Mesenchymal stem cell (in vitro differentiated cells and primary cell): ENCODE data around the gene PKP4. TPM values are rescaled to one million over a fixed set of nuclear protein-coding genes. Genes with fewer than 3 reads are reported as not detected.

Experiments used
- DNase-seq: peaks from one replicate; pipeline ENCODE4 v3.0.0-alpha.2; 2013
- H2AFZ ChIP-seq: one replicate; pipeline ENCODE4 v1.6.1; 2013; ENCODE audit warnings: low read depth, mild to moderate bottlenecking, control low read depth, inconsistent platforms, low read length, moderate library complexity
- H2AK5ac ChIP-seq: 2 replicates; pipeline ENCODE4 v1.6.1; 2013; ENCODE audit warnings: low read length, moderate library complexity, mild to moderate bottlenecking, inconsistent platforms; ENCODE audit not compliant: severe bottlenecking
- H2BK120ac ChIP-seq: one replicate; pipeline ENCODE4 v1.6.1; 2013; ENCODE audit warnings: low read depth, mild to moderate bottlenecking, inconsistent platforms, low read length, moderate library complexity
- H2BK12ac ChIP-seq, 2 experiments: one replicate each; pipeline ENCODE4 v1.6.1; 2013; ENCODE audit warnings: inconsistent platforms in 2 of 2, low read length in 2 of 2, mild to moderate bottlenecking in 2 of 2, moderate library complexity in 2 of 2, control low read depth in 1 of 2
- H2BK15ac ChIP-seq: one replicate; pipeline ENCODE4 v1.6.1; 2013; ENCODE audit warnings: mild to moderate bottlenecking, low read depth, inconsistent platforms; ENCODE audit not compliant: poor library complexity, severe bottlenecking
- H2BK5ac ChIP-seq: 2 replicates; pipeline ENCODE4 v1.6.1; 2013; ENCODE audit warnings: low read depth, mild to moderate bottlenecking, low read length, control low read depth, inconsistent platforms; ENCODE audit not compliant: poor library complexity, severe bottlenecking
- H3K14ac ChIP-seq, 2 experiments: one replicate each; pipeline ENCODE4 v1.6.1; 2013; ENCODE audit warnings: inconsistent platforms in 2 of 2, low read length in 2 of 2, control low read depth in 1 of 2, mild to moderate bottlenecking in 1 of 2, moderate library complexity in 1 of 2
- H3K18ac ChIP-seq, 2 experiments: one replicate each; pipeline ENCODE4 v1.6.1; 2013; ENCODE audit warnings: inconsistent platforms in 2 of 2, low read length in 2 of 2, control low read depth in 1 of 2, low read depth in 1 of 2, mild to moderate bottlenecking in 1 of 2
- H3K23ac ChIP-seq, 2 experiments: one replicate each; pipeline ENCODE4 v1.6.1; 2013; ENCODE audit warnings: inconsistent platforms in 2 of 2, low read length in 2 of 2, mild to moderate bottlenecking in 2 of 2, moderate library complexity in 2 of 2, control low read depth in 1 of 2
- H3K27ac ChIP-seq: 2 replicates; pipeline ENCODE4 v1.5.1; 2013; ENCODE audit warnings: mild to moderate bottlenecking, moderate library complexity, low read length, control low read depth, inconsistent platforms; ENCODE audit not compliant: poor library complexity, severe bottlenecking
- H3K27me3 ChIP-seq, 2 experiments: 2 replicates each; pipeline versions ENCODE4 v1.6.1 to v1.7.0; 2013; ENCODE audit warnings: low read length in 2 of 2, mild to moderate bottlenecking in 2 of 2, moderate library complexity in 2 of 2, control low read depth in 1 of 2, inconsistent platforms in 1 of 2; ENCODE audit not compliant: control insufficient read depth in 1 of 2, insufficient read depth in 1 of 2
- H3K36me3 ChIP-seq, 2 experiments: 2 replicates each; pipeline versions ENCODE4 v1.6.1 to v1.7.0; 2013; ENCODE audit warnings: low read length in 2 of 2, control low read depth in 1 of 2, inconsistent platforms in 1 of 2, low read depth in 1 of 2, mild to moderate bottlenecking in 1 of 2; ENCODE audit not compliant: insufficient read depth in 2 of 2, control insufficient read depth in 1 of 2
- H3K4ac ChIP-seq, 2 experiments: one replicate each; pipeline ENCODE4 v1.6.1; 2013; ENCODE audit warnings: inconsistent platforms in 2 of 2, low read length in 2 of 2, mild to moderate bottlenecking in 2 of 2, moderate library complexity in 2 of 2, control low read depth in 1 of 2, low read depth in 1 of 2
- H3K4me1 ChIP-seq: 2 replicates; pipeline ENCODE4 v1.6.1; 2013; ENCODE audit warnings: low read depth, low read length, control low read depth; ENCODE audit not compliant: control insufficient read depth, insufficient read depth
- H3K4me2 ChIP-seq: 2 replicates; pipeline ENCODE4 v1.6.1; 2013; ENCODE audit warnings: low read length, mild to moderate bottlenecking, inconsistent platforms; ENCODE audit not compliant: poor library complexity, severe bottlenecking
- H3K4me3 ChIP-seq, 2 experiments: 2 replicates each; pipeline versions ENCODE4 v1.5.1 to v1.7.0; 2013; ENCODE audit warnings: low read length in 2 of 2, mild to moderate bottlenecking in 2 of 2, control low read depth in 1 of 2, low read depth in 1 of 2; ENCODE audit not compliant: insufficient read depth in 1 of 2
- H3K79me1 ChIP-seq: replicated peaks from 2 replicates; pipeline ENCODE4 v1.6.1; 2013; ENCODE audit warnings: mild to moderate bottlenecking, control low read depth, low read length, inconsistent platforms; ENCODE audit not compliant: poor library complexity, severe bottlenecking
- H3K9ac ChIP-seq: 2 replicates; pipeline ENCODE4 v1.7.0; 2013; ENCODE audit warnings: mild to moderate bottlenecking, low read length, moderate library complexity
- H3K9me3 ChIP-seq: 2 replicates; pipeline ENCODE4 v1.7.0; 2013; ENCODE audit warnings: mild to moderate bottlenecking, low read length; ENCODE audit not compliant: control insufficient read depth
- H4K8ac ChIP-seq: one replicate; pipeline ENCODE4 v1.6.1; 2013; ENCODE audit warnings: inconsistent platforms, mild to moderate bottlenecking, low read length, moderate library complexity
- H4K91ac ChIP-seq: one replicate; pipeline ENCODE4 v1.6.1; 2013; ENCODE audit warnings: mild to moderate bottlenecking, low read length, inconsistent platforms
- WGBS: methylation state at CpG from one replicate; pipeline ENCODE4 v1.1.7; 2013; ENCODE audit warnings: mixed read lengths; 5-methylcytosine and 5-hydroxymethylcytosine counted together
- polyA plus RNA-seq, 2 experiments: library from polyadenylated mRNA; stranded (reverse); fragments of 200-250 nt; gene quantifications; one replicate each; pipeline ENCODE4 v1.2.3, GENCODE V29; 2013

PKP4 gene, protein sequence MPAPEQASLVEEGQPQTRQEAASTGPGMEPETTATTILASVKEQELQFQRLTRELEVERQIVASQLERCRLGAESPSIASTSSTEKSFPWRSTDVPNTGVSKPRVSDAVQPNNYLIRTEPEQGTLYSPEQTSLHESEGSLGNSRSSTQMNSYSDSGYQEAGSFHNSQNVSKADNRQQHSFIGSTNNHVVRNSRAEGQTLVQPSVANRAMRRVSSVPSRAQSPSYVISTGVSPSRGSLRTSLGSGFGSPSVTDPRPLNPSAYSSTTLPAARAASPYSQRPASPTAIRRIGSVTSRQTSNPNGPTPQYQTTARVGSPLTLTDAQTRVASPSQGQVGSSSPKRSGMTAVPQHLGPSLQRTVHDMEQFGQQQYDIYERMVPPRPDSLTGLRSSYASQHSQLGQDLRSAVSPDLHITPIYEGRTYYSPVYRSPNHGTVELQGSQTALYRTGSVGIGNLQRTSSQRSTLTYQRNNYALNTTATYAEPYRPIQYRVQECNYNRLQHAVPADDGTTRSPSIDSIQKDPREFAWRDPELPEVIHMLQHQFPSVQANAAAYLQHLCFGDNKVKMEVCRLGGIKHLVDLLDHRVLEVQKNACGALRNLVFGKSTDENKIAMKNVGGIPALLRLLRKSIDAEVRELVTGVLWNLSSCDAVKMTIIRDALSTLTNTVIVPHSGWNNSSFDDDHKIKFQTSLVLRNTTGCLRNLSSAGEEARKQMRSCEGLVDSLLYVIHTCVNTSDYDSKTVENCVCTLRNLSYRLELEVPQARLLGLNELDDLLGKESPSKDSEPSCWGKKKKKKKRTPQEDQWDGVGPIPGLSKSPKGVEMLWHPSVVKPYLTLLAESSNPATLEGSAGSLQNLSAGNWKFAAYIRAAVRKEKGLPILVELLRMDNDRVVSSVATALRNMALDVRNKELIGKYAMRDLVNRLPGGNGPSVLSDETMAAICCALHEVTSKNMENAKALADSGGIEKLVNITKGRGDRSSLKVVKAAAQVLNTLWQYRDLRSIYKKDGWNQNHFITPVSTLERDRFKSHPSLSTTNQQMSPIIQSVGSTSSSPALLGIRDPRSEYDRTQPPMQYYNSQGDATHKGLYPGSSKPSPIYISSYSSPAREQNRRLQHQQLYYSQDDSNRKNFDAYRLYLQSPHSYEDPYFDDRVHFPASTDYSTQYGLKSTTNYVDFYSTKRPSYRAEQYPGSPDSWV
- 15.1 TPM for polyA plus RNA-seq (2013, experiment 1 of 2)
- 14.4 TPM for polyA plus RNA-seq (2013, experiment 2 of 2)

DNA sequence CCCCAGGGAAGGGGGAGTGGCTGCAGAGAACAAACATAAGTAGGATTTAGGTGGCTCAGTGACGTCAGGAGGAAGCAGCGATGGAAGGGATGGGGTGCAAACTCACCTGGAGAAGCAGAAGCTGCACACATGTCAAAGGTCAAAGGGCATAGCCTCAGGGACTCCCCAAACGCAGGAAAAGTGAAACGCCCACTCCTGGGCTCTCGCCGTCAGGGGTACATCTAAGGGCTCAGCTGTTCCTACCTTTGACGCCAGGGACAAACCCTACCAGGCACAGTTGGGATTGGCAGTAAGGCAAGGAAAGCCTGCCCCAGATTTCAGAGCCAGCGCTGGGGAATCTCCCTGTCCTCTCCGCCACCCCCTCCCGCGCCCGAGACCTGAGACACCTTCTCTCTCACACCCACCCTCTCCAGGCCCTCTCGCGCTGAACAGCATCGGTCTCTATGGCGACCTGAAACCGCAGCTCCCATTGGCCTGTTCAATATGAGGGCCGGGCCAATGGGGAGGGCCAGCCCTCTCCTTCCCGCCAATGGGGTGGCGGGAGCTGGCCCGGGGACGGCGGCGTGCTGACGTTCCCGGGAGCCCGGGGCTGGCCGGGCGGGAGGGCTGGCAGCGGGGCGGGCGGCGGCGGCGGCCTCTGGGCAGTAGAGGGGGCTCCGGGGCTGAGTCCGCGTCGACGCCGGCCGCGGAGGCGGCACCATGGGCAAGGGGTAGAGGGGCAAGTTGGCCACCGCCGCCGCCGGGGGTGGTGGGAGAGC is at the start of gene PKP4, which contains the start of gene CCDC148:
PKP4 (plus strand) TSS at position 644 of the 758 bp plus-strand sequence. CDS start 76,233 bp downstream, outside the sequence.
CCDC148 (minus strand) TSS at position 445 of the 758 bp plus-strand sequence; CDS start at position 131, 314 bp downstream.
- Histone ChIP-seq H4K8ac (peak within 1 kb of the TSS; percentile 30), H2BK12ac (peak within 1 kb of the TSS; percentile 87 to 89), H2BK120ac (peak within 1 kb of the TSS; percentile 61), H3K4ac (peak within 1 kb of the TSS in 1 of 2 experiments; percentile 82), H2AK5ac (no peak within 1 kb of the TSS), H3K36me3 (no peaks in the 10 kb centered on the region), H3K27me3 (no peaks in the 10 kb centered on the region), H3K9ac (peak within 1 kb of the TSS; percentile 85), H3K23ac (peak within 1 kb of the TSS in 1 of 2 experiments; percentile 70), H3K18ac (peak within 1 kb of the TSS; percentile 90 to 98), H3K27ac (peak within 1 kb of the TSS; percentile 87), H3K79me1 (peaks cover 9% of the 10 kb centered on the region), H2BK15ac (peak within 1 kb of the TSS; percentile 89), H3K4me1 (no peaks in the 10 kb centered on the region), H3K4me3 (peak within 1 kb of the TSS; percentile 88 to 91), H3K9me3 (no peaks in the 10 kb centered on the region), H2AFZ (peak within 1 kb of the TSS; percentile 87), H3K4me2 (peak within 1 kb of the TSS; percentile 85), H3K14ac (peak within 1 kb of the TSS; percentile 26 to 76), H4K91ac (peak within 1 kb of the TSS; percentile 85), H2BK5ac (peak within 1 kb of the TSS; percentile 85)
- DNase-seq: peak; percentile 95
- under 1% methylated on average over 20 of the region's 48 CpGs for WGBS

GRCh38 chr2:158407031-158407430 is 49.7 kb upstream of the PKP4 start:
- peaks cover 3% of the 10 kb centered on the region for H3K4me1 ChIP-seq
- H3K36me3 ChIP-seq: peaks cover 0 to 3% of the 10 kb centered on the region in 2 experiments
- H3K4me2 ChIP-seq: no peak overlapping the region
- H3K4me3 ChIP-seq: no peak overlapping the region
- no peak overlapping the region for H3K9ac ChIP-seq
- H3K9me3 ChIP-seq: peaks cover 17% of the 10 kb centered on the region
- H3K27ac ChIP-seq: no peak overlapping the region
- no peaks in the 10 kb centered on the region for H3K79me1 ChIP-seq
- WGBS: 76% methylated on average over 3 of the region's 3 CpGs
- no peak overlapping the region for H3K4ac ChIP-seq
- H3K18ac ChIP-seq: no peak overlapping the region
- H2BK12ac ChIP-seq: no peak overlapping the region
- no peak overlapping the region for H4K8ac ChIP-seq
- H2AFZ ChIP-seq: no peak overlapping the region
- no peak overlapping the region for H2BK120ac ChIP-seq
- no peak overlapping the region for H2BK5ac ChIP-seq
- H3K27me3 ChIP-seq: no peaks in the 10 kb centered on the region
- no peak for DNase-seq
- no peak overlapping the region for H3K23ac ChIP-seq
- H3K14ac ChIP-seq: no peak overlapping the region
- H2AK5ac ChIP-seq: no peak overlapping the region
- no peak overlapping the region for H2BK15ac ChIP-seq
- H4K91ac ChIP-seq: no peak overlapping the region

DNA sequence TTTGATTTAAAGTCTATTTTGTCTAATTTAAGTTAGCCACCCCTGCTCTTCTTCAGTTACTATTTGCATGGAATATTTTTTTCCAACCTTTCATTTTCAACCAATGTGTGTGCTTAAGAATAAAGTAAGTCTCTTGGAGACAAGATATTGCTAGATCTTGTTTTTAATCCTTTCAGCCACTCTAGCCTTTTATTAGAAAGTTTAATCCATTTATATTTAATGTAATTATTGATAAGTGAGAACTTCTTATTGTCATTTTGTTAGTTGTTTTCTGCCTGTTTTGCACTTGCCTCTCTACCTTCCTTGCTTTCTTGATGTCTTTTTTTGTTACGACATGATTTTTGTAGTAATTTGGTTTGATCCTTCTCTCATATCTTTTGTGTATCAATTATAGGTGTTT is 46.6 kb upstream of the PKP4 start:
- Histone ChIP-seq H2BK15ac (no peak overlapping the region), H3K23ac (no peak overlapping the region), H4K8ac (no peak overlapping the region), H3K9ac (no peak overlapping the region), H2BK5ac (no peak overlapping the region), H2AK5ac (no peak overlapping the region), H3K14ac (no peak overlapping the region), H3K4me2 (no peak overlapping the region), H3K4me3 (no peak overlapping the region), H3K79me1 (peaks cover 1% of the 10 kb centered on the region), H4K91ac (no peak overlapping the region), H2BK12ac (no peak overlapping the region), H2AFZ (no peak overlapping the region), H3K4me1 (peaks cover 5% of the 10 kb centered on the region), H3K36me3 (peaks cover 0 to 3% of the 10 kb centered on the region in 2 experiments), H3K27me3 (no peaks in the 10 kb centered on the region), H3K18ac (no peak overlapping the region), H3K4ac (no peak overlapping the region), H3K9me3 (peaks cover 17% of the 10 kb centered on the region), H2BK120ac (no peak overlapping the region), H3K27ac (no peak overlapping the region)
- DNase-seq: no peak
- no CpG with 5 or more reads among the region's 1 CpG for WGBS
